ENCODE results near the gene ATP8A1.

- TF ChIP-seq, protein P1, sequence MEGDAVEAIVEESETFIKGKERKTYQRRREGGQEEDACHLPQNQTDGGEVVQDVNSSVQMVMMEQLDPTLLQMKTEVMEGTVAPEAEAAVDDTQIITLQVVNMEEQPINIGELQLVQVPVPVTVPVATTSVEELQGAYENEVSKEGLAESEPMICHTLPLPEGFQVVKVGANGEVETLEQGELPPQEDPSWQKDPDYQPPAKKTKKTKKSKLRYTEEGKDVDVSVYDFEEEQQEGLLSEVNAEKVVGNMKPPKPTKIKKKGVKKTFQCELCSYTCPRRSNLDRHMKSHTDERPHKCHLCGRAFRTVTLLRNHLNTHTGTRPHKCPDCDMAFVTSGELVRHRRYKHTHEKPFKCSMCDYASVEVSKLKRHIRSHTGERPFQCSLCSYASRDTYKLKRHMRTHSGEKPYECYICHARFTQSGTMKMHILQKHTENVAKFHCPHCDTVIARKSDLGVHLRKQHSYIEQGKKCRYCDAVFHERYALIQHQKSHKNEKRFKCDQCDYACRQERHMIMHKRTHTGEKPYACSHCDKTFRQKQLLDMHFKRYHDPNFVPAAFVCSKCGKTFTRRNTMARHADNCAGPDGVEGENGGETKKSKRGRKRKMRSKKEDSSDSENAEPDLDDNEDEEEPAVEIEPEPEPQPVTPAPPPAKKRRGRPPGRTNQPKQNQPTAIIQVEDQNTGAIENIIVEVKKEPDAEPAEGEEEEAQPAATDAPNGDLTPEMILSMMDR (IDR thresholded peaks at IDR 0.05; ENCODE audit: poor library complexity, severe bottlenecking): no peak
- TF ChIP-seq TAF1 (IDR thresholded peaks at IDR 0.05; ENCODE audit: low read depth) (no peak), RAD21 (conservative IDR thresholded peaks at IDR 0.05) (no peak), EZH2 (IDR thresholded peaks at IDR 0.05; ENCODE audit: borderline replicate concordance, insufficient read depth, low read length, poor library complexity, severe bottlenecking) (no peak), POLR2AphosphoS5 (IDR thresholded peaks at IDR 0.05) (no peak), EP300 (conservative IDR thresholded peaks at IDR 0.05; ENCODE audit: poor library complexity, severe bottlenecking) (no peak), SMC3 (conservative IDR thresholded peaks at IDR 0.05; ENCODE audit: poor library complexity) (no peak), MXI1 (conservative IDR thresholded peaks at IDR 0.05; ENCODE audit: poor library complexity, severe bottlenecking) (no peak)
- TF ChIP-seq, protein P2, sequence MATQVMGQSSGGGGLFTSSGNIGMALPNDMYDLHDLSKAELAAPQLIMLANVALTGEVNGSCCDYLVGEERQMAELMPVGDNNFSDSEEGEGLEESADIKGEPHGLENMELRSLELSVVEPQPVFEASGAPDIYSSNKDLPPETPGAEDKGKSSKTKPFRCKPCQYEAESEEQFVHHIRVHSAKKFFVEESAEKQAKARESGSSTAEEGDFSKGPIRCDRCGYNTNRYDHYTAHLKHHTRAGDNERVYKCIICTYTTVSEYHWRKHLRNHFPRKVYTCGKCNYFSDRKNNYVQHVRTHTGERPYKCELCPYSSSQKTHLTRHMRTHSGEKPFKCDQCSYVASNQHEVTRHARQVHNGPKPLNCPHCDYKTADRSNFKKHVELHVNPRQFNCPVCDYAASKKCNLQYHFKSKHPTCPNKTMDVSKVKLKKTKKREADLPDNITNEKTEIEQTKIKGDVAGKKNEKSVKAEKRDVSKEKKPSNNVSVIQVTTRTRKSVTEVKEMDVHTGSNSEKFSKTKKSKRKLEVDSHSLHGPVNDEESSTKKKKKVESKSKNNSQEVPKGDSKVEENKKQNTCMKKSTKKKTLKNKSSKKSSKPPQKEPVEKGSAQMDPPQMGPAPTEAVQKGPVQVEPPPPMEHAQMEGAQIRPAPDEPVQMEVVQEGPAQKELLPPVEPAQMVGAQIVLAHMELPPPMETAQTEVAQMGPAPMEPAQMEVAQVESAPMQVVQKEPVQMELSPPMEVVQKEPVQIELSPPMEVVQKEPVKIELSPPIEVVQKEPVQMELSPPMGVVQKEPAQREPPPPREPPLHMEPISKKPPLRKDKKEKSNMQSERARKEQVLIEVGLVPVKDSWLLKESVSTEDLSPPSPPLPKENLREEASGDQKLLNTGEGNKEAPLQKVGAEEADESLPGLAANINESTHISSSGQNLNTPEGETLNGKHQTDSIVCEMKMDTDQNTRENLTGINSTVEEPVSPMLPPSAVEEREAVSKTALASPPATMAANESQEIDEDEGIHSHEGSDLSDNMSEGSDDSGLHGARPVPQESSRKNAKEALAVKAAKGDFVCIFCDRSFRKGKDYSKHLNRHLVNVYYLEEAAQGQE (IDR thresholded peaks at IDR 0.05; ENCODE audit: borderline replicate concordance): no peak
Measured at GRCh38 chr4:42398871-42399331, 258.0 kb downstream of the ATP8A1 start.
